ENCODE measurements around the gene KRTAP4-2. TPM values are rescaled to one million over a fixed set of nuclear protein-coding genes. Genes with fewer than 3 reads are reported as not detected.

KRTAP4-2 gene
- total RNA-seq, 2 donors from 2014 or later, result not detected

- H3K27me3 Mint-ChIP-seq (ENCODE audit: insufficient read depth), result no peaks in the 10 kb centered on the region
- no peak overlapping the region for H3K27ac Mint-ChIP-seq
- TF ChIP-seq, protein P1, sequence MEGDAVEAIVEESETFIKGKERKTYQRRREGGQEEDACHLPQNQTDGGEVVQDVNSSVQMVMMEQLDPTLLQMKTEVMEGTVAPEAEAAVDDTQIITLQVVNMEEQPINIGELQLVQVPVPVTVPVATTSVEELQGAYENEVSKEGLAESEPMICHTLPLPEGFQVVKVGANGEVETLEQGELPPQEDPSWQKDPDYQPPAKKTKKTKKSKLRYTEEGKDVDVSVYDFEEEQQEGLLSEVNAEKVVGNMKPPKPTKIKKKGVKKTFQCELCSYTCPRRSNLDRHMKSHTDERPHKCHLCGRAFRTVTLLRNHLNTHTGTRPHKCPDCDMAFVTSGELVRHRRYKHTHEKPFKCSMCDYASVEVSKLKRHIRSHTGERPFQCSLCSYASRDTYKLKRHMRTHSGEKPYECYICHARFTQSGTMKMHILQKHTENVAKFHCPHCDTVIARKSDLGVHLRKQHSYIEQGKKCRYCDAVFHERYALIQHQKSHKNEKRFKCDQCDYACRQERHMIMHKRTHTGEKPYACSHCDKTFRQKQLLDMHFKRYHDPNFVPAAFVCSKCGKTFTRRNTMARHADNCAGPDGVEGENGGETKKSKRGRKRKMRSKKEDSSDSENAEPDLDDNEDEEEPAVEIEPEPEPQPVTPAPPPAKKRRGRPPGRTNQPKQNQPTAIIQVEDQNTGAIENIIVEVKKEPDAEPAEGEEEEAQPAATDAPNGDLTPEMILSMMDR (conservative IDR thresholded peaks at IDR 0.05), result no peak
- Histone ChIP-seq H3K9ac (ENCODE audit: extremely low read depth, low read length, poor library complexity, severe bottlenecking) (no peak overlapping the region), H3K4me1 (ENCODE audit: control insufficient read depth, insufficient read depth, low read length) (no peaks in the 10 kb centered on the region), H3K9me3 (ENCODE audit: control insufficient read depth, low read length) (peaks cover 5% of the 10 kb centered on the region), H3K4me3 (ENCODE audit: low read length) (no peak overlapping the region), H3K27ac (ENCODE audit: low read depth, low read length) (no peak overlapping the region), H3K36me3 (ENCODE audit: control insufficient read depth, insufficient read depth, low read length) (no peaks in the 10 kb centered on the region), H3K27me3 (ENCODE audit: control insufficient read depth, insufficient read depth, low read length, poor library complexity, severe bottlenecking) (no peaks in the 10 kb centered on the region)
- H3K4me1 Mint-ChIP-seq, result no peaks in the 10 kb centered on the region
- peaks cover 2% of the 10 kb centered on the region for H3K36me3 Mint-ChIP-seq (ENCODE audit: low read depth)
- H3K9me3 Mint-ChIP-seq, result peaks cover 37% of the 10 kb centered on the region
- WGBS, 2 experiments (ENCODE audit: insufficient coverage in 1 of 2, insufficient read length in 1 of 2), result 80 to 100% methylated on average over 1 to 2 of the region's 2 CpGs
- H3K4me3 Mint-ChIP-seq, result no peak overlapping the region
- DNase-seq, result no peak
These were observed 32.8 kb downstream of the KRTAP4-2 start for GRCh38 chr17:41145261-41145660.

DNA sequence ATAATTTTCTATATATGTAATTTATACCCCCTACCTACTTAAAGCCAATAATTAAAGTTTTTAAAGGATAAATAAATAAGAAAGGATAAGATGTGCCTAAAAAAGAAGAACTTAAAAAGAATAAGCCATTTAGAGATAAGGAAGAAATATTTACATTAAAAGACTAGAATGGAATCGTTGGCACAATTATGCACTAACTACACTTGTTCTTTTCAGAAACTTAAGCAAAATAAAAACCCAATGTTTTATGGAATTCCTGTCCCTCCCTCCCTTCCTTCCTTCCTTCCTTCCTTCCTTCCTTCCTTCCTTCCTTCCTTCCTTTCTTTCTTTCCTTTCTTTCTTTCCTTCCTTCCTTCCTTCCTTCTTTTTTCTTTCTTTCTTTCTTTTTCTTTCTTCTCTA lies 33.2 kb downstream of the KRTAP4-2 start:
- Histone ChIP-seq H3K9me3 (ENCODE audit: control insufficient read depth, low read length) (peaks cover 5% of the 10 kb centered on the region), H3K9ac (ENCODE audit: extremely low read depth, low read length, poor library complexity, severe bottlenecking) (no peak overlapping the region), H3K27me3 (ENCODE audit: control insufficient read depth, insufficient read depth, low read length, poor library complexity, severe bottlenecking) (no peaks in the 10 kb centered on the region), H3K4me3 (ENCODE audit: low read length) (no peak overlapping the region), H3K4me1 (ENCODE audit: control insufficient read depth, insufficient read depth, low read length) (no peaks in the 10 kb centered on the region), H3K27ac (ENCODE audit: low read depth, low read length) (no peak overlapping the region), H3K36me3 (ENCODE audit: control insufficient read depth, insufficient read depth, low read length) (no peaks in the 10 kb centered on the region)
- TF ChIP-seq, protein P1 (conservative IDR thresholded peaks at IDR 0.05), result no peak
- no peak overlapping the region for H3K4me3 Mint-ChIP-seq
- no peak for DNase-seq
- H3K27me3 Mint-ChIP-seq (ENCODE audit: insufficient read depth), result no peaks in the 10 kb centered on the region
- peaks cover 38% of the 10 kb centered on the region for H3K9me3 Mint-ChIP-seq
- H3K36me3 Mint-ChIP-seq (ENCODE audit: low read depth), result peaks cover 2% of the 10 kb centered on the region
- WGBS, 2 experiments (ENCODE audit: insufficient coverage in 1 of 2, insufficient read length in 1 of 2), result 92 to 100% methylated on average over 1 of the region's 1 CpG
- no peaks in the 10 kb centered on the region for H3K4me1 Mint-ChIP-seq
- no peak overlapping the region for H3K27ac Mint-ChIP-seq

GRCh38 chr17:41141361-41141760 lies 36.7 kb downstream of the KRTAP4-2 start:
- peaks cover 2% of the 10 kb centered on the region for H3K36me3 Mint-ChIP-seq (ENCODE audit: low read depth)
- no peaks in the 10 kb centered on the region for H3K4me1 ChIP-seq (ENCODE audit: control insufficient read depth, insufficient read depth, low read length)
- H3K4me3 ChIP-seq (ENCODE audit: low read length), result no peak overlapping the region
- no peaks in the 10 kb centered on the region for H3K4me1 Mint-ChIP-seq
- H3K36me3 ChIP-seq (ENCODE audit: control insufficient read depth, insufficient read depth, low read length), result no peaks in the 10 kb centered on the region
- H3K9ac ChIP-seq (ENCODE audit: extremely low read depth, low read length, poor library complexity, severe bottlenecking), result no peak overlapping the region
- DNase-seq, result no peak
- H3K27ac ChIP-seq (ENCODE audit: low read depth, low read length), result no peak overlapping the region
- H3K27me3 Mint-ChIP-seq (ENCODE audit: insufficient read depth), result peaks cover 3% of the 10 kb centered on the region
- TF ChIP-seq, protein P1 (conservative IDR thresholded peaks at IDR 0.05), result no peak
- H3K9me3 ChIP-seq (ENCODE audit: control insufficient read depth, low read length), result peaks cover 5% of the 10 kb centered on the region
- no peak overlapping the region for H3K27ac Mint-ChIP-seq
- no peaks in the 10 kb centered on the region for H3K27me3 ChIP-seq (ENCODE audit: control insufficient read depth, insufficient read depth, low read length, poor library complexity, severe bottlenecking)
- no peak overlapping the region for H3K4me3 Mint-ChIP-seq
- peaks cover 41% of the 10 kb centered on the region for H3K9me3 Mint-ChIP-seq
